NCI-H69 (cell line): ENCODE data around the gene ZNF669.

Source experiments
- DNase-seq: peaks from one replicate; lab custom pipeline; 2025; lab: John Stamatoyannopoulos, UW

ZNF669 gene

GRCh38 chr1:247060771-247061170, 43.4 kb downstream of the ZNF669 start:
- no peak for DNase-seq

GRCh38 chr1:247056071-247056470, 48.1 kb downstream of the ZNF669 start:
- no peak for DNase-seq

- no peak for DNase-seq
These were observed 49.2 kb downstream of the ZNF669 start for GRCh38 chr1:247054992-247055415.
